ENCODE measurements around the gene OR2G6.

- TF ChIP-seq POLR2A (IDR thresholded peaks at IDR 0.05) (no peak), CTCF (IDR thresholded peaks at IDR 0.05) (no peak)
Measured at GRCh38 chr1:248471154-248471553, 36.7 kb upstream of the OR2G6 start.
